GM18511 (cell line): Measurements from ENCODE around the gene SSBP3.
"Not testable (repeated sequence)": the region's sequence is repeated elsewhere in the genome, so short reads cannot be mapped to it uniquely, and the experiment has no call there.

ENCODE experiments used
- ATAC-seq: cut with Tn5 transposase; IDR thresholded peaks from one replicate; pipeline ENCODE4 v1.9.1; 2021; ENCODE audit warnings: mild to moderate bottlenecking, moderate library complexity; ENCODE audit not compliant: unreplicated experiment

The SSBP3 gene

DNA sequence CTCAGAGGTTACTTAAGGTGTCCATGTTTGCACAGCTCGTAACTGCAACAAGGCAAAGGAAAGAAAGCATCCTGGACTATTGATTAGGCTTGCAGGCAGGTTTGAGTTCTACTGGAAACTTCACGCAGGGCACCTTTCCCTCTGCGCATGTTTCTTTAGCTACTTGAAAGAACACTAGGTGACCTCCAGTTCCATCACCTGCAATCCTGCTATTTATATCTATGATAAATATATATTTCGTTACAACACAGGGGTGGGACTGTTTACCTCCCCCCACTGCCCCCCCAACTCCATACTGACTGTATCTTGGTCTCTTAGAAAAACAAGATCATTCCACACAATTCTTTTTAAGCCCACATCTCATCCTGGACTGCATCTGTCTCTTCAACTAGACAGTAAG lies 12.1 kb downstream of the SSBP3 start:
- no peak for ATAC-seq

DNA sequence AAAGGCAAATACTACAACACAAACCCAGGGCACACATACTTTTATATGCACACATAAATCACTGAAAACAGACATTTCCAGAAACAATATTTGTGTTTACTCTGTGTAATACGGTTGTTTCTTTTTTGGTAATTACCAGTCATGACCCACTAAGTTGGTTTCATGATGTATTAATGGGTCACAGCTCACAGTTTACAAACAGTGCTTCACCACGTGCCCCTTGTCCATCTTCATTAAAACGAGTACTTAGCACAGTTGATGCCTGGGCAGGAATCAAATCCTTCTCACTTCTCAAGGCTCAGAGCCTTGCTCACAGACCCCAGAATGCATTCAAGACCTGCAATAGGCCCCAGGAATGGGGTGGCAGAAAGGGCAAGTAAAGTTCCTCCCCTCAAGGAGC lies 13.8 kb downstream of the SSBP3 start:
- no peak for ATAC-seq

DNA sequence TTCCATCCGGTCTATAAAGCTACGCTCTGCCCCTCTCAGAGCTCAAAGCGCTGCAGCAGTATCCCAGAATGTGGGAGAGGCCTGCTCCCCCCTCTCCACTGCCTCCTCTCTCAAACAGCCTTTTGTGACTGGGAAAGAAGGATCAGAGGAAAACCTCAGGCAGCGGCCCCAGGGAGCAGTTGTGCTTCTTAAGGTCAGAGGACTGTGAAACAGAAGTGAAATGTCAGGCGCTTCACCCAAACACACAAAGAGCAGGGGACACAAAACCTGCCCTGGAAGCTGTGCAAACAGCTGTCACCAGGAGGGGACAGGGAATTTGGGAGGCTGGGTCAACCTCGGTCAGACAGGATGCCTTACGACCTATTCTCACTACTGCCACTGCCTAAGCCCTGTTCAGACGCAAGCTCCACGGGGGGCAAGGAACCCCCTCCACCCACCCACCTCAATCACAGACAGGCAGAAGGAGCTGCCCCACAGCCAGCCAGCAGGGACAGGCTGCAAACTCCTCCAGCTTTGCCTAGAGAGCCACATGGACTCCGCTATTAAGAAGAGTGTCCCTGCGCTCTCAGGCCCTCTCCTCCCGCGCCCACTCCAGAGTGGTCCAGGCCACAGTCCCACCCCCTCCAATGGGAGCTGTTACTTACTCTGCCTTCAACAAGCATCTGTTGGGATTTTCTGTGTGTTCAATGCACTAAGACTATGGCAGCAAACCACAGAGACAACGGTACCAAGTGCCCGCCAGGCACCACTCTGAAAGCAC lies 14.6 kb downstream of the SSBP3 start:
- no peak for ATAC-seq

DNA sequence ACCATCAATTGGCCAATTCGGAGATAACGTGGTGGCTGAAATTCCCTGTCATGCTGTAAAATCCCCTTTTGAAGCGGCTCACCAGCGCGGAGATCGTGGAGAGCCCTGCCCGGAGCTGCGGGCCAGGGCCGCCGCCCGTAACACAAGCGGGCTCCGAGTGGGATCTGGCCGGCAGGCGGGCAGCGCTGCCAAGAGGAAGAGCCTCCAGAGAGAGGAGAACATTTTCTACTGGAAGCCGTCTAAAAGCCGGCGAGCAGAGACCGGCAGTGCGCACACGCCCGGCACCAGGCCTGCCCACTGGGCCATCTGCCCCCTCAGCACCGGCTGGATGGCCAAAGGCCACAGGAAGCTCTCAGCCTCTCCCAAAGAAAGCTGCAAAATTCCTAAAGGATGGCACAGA lies 15.5 kb downstream of the SSBP3 start:
- no peak for ATAC-seq

DNA sequence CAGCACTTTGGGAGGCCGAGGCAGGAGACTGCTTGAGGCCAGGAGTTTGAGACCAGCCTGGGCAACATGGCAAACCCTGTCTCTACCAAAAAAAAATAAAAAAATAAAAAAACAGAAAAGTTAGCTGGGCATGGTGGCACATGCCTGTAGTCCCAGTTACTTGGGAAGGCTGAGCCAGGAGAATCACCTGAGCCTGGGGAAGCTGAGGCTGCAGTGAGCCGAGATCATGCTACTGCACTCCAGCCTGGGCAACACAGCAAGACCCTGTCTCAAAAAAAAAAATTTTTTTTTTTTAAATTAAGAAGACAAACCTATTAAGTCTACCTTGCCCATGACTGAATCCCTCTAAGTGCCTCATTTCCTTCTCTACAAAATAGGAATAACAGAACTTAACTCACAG lies 16.6 kb downstream of the SSBP3 start:
- ATAC-seq, result not testable (repeated sequence)

DNA sequence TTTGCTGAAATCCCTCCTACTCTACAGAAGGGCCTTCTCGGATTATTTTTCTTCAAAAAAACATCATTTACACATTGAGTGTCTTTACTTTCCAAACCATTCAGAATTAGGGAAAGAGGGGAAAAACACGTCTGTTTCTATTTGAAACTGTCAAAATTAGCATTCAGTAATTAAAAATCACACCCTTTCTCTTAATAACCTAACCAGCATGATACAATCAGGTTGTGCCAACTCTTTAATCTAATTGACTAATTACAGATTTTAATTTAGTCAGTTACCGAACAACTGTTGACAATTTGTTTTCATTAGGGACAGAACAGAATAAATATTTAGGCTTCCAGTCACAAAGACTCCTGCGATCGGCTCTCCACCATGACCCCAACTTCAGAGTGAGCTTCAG lies 18.8 kb downstream of the SSBP3 start:
- ATAC-seq, result no peak

DNA sequence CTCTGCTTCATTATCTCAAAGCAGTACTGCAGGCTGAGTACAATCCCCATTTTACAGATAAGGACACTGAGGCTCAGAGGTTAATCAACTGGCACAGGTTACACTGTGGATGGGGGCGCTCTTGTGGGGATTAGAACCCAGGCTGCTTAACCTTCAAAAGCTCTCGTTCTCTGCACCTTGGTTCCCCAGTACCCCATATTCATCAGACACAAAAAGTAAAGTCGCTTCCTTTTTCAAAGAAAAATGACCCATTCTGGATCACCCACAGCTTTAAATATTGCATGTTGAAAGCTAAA lies 20.5 kb downstream of the SSBP3 start:
- no peak for ATAC-seq

DNA sequence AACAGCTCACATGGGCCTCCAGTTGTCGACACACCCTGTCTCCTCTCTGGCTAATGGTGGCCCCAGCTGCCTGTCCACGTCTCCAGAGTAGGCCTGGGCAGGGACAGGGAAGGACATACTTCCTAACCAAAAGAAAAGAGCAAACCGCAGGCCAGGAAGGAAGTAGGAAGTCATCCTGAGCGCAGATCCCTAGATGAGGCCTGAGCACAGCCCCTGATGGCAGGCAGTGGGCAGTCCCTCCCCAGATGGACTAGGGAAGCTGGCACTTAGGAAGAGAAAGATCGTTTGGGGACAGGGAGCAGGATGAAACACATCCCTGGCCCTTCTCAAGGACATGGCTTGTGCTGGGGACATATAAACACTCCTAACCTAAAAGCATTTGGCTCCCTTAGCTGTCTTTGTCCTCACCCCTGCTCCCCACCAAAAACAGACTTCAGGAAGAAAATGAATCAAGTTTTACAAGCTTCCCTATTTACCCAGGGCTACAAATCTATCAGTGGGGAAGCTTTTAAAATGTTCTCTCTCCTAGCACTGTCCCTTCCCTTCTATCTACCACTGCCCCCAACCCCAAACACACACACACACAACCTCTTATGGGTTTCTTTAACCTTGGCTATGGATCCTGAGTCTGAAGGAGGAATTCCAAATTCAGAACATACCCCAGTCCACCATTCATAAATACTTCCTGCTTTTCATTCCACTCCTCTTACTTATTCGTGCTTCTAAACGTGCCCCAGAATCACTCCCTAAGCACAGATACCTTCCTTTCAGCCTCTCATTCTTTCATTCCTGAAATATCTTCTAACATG lies 21.1 kb downstream of the SSBP3 start:
- ATAC-seq, result no peak

DNA sequence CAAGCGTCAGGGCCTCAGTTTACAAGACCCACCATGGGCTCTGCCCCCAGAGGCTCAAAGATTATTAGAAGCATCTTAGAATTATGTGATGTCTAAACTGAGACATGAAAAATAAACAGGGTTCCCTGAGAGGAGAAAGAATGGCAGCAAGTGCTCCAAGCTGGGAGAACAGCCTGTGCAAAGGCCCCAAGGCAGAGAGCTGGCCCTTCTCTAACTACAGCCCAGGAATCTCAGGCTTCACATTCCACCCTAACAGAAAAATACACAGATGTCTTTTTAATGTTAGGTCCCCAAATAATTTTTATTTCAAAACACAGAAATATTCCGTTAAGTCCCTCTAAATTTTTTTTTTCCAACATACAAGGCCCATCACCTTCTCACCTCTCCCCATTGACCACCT lies 21.7 kb downstream of the SSBP3 start:
- ATAC-seq, result no peak

DNA sequence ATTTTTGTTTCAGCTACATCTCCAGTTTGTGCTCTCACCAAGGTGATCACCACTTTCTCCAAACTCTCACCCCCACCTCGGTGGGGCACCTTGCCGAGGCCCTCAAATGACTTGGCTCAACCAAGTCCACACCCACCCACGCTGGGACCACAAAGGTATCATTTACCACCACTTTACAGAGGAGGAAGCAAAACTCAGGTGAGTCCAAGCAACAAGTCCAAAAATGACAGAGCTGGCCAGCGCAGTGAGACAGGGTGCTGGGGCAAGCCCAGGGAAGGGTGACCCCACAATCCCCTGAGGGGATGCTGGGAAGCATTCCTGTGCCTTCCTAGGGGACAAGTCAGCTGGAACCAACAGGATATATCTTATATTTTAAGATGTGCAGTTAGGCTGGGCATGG lies 24.7 kb downstream of the SSBP3 start:
- ATAC-seq, result no peak

DNA sequence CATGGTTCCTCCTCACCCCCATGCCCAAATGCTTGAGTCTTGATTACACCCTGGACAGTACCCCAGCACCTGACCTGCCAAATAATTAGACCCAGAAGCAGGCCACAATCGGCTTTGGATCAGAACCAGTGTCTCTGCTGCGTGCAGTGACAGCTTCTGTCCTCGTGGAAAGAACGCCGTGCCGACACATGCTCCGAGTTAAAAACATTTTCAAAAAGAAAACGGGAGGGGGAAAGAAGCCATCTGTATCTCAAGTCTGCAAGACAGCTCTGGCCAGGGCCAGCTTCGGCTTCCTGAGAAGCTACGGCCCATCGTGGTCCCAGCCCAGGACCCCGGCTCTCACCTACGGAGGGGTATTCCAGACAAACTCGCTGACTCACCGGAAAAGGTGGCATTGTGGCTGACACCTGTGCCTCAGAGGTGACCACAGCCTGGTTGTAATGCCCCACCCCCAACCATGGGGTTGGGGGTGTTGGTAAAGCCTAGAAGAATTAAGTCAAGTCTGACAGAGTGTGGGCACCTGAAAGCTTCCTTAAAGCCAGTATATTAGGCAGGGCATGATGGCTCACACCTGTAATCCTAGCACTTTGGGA lies 25.8 kb downstream of the SSBP3 start:
- no peak for ATAC-seq

DNA sequence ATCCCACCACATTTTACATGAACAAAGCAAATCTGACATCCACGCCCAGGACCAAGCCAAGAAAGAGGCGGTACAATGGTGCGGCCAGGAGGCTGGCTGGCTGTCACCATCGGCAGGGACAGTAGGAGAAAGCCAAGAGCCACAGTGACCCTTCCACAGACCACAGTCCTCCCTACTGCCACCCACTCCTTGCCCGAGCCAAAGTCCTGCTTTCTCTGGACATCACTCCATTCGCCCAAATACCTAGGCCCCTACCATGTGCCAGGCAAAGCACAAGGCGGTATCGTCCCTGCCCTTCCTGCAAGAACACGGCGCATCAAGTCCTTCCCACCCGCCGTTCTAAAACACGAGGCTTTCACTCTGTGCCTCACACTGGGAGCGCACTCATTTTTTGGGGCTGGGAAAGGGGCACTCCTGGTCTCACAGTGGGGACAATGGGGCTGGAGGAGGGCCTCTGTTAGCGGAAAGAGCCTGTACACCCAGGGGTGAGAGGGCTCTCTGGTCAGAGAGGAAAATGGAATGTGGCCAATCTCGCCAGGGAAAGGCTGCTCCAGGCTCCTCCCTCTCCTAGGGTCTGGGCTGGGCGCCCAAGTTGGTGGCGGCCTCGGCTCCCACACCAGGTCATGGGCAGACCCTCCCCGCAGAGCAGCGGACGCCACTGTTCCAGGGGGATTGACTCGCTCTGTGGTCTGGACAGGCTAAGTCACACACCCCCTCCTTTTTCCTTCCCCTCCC lies 26.5 kb downstream of the SSBP3 start:
- ATAC-seq, result no peak

DNA sequence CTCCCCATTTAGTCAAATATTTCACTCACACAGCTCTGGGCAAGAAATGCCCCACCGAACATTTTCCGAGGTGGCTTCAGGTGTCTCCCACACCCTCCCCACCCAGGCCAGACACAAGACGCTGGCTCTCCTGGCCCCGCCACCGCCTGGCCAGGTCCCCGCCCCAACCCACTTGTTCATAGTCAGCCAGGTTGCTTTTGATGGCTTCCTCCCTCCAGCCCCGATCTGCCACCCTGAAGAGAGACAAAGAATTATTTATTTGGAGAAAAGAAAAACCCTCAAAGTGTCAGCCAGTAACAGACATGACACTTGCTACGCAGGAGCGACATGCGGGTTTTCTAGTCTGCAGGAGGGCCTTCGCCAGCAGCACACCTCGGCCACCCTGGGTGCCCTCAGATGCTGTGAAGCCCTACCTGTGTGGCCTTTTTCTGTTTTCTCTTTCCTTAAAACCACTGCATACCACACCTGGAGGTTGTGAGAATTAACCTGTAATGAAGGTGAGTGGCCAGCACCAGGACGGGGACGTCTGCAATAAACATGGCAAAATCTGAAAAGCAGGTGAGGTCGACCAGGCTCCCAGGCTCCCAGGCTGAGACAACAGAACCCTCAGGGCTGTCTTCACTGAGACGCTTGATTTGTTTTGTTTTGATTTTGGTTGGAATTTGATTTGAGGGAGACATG lies 27.2 kb downstream of the SSBP3 start:
- no peak for ATAC-seq

DNA sequence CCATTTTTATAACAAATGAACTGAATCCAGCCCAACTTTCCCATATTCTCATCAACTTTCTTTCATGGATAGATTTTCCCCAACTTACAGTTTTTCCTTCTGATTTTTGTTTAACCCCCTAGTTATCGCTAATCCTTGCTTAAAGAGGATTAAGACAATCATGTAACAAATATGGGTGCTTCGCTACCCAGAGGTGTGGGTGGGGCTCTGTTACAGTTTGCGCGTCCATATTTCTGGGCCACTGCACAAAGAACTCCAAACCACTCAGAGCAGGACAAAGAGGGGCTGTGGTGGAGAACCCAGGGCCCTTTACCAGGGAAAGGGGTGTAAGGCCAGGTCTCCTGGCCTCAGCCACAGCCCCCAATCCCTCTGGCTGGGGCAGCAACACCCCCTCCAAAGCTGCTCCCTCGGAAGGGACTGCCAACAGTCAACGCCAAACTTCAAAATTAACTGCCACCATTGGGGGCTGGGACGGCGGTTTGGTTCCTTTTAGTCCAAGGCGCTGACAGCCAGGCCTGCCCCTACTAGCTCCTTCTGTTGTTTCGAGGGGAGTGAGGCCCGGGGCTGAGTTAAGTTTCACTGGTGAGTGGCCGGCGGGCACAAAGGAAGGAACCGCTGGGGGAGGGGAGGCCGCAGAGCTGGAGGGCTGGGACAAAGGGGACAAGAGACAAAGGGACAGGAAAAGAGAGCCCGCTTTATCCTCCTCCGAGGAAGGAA lies 27.9 kb downstream of the SSBP3 start:
- no peak for ATAC-seq

DNA sequence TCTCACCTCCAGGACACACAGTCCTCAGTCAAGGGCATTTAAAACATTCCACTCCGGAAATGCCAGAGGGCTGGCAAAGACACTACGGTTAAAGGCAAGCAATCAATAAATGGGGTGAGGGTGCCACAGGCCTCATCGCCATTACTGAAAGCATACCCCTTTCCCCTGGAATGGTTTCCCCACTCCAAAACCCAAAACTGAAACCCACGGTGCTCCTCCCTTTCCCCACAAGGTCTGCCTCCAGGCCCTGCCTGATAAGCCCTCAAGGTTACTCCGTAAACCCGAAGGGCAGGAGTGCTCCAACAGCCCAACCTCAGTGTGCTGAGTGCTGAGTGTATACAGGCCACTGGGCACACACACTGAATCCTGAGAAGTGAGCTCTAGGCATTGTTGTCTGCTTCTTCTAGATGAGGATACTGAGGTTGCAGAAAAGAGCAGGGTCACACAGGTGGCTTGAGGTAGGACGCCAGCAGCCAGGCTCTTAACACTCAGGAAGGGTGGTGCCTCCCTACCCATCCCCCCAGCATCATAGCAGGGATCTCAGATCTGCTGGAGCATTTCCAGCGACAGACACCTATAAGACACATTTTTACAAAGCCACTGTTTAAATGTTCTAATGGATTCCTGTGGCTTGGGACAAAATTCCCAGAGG lies 29.0 kb downstream of the SSBP3 start:
- no peak for ATAC-seq

DNA sequence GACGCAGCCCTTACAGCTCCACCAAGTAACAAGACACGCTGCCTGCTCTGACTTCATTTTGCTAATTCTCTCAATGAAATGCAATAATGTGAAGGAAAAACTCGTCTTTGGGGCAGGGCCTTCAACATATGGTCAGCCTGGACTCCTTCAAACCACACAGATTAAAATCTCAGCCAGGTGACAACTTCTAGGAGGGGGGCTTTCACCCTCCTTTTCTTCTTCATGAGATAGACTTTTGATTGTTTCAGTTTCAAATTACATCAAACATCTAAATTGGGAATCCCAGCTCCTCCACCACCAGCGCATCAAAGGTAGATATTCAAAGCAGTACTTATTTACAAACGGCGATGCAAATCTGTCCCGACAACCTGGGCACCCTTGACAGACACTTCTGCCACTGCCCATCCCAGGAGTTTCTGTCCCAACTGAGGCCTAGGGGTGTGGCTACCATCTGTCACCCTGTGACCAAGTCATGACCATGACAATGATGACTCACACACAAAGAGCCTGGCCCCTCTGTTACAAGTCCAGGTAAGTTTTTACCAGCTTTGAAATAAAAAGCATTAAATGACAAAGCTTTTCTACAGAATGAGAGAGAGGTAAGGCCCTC lies 29.7 kb downstream of the SSBP3 start:
- peak; percentile 66 for ATAC-seq

DNA sequence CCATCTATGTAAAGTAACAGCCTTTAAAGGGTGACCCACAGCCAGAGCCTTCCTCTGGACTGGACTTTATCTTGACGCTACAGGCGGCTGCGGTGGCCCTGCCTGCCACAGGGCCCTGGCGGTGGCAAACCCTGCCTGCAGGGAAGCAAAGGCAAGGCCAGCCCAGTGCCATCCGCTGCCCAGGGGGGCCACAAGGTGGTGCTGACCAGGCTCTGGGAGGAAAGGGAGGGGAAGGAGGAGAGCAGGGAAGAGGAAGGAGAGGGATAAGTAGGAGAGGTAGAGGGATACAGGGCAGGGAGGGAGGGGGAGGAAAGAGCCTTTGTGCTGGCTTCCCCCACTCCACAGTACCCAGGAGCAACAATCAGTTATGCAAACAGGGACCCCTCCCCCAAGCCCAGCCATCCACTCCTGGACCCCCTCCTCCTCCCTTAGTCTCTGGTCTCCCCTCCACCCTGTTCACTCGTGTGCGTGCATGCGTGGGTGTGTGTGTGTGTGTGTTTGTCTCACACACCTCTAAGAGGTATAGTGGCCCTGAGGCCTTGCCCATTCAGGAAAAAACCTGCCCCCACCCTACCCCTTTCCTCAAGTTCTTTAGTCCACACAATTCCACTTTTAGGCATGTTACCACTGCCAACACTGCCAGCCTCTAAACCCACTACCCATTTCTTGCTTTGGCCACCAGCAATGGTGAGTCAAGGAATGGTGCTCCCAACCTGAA lies 30.3 kb downstream of the SSBP3 start:
- ATAC-seq, result no peak

DNA sequence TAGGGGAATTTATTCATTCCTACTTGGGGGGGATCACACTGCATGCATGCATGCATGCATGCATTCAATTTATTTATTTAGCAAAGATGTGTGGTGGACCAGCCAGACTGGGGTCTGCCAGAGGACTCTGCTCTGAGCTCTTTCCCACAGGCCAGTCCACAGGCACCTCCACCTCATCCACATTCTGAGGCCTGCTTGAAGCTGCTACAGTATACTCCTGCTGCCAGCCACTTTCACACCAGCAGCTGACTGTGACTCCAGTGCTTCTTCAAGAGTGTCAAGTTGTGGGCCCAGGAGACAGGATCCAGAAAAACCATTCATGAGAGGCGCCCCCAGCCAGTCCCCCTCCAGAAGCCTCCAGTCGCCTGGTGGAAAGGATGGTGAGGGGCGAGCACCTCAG lies 30.9 kb downstream of the SSBP3 start:
- ATAC-seq, result no peak

DNA sequence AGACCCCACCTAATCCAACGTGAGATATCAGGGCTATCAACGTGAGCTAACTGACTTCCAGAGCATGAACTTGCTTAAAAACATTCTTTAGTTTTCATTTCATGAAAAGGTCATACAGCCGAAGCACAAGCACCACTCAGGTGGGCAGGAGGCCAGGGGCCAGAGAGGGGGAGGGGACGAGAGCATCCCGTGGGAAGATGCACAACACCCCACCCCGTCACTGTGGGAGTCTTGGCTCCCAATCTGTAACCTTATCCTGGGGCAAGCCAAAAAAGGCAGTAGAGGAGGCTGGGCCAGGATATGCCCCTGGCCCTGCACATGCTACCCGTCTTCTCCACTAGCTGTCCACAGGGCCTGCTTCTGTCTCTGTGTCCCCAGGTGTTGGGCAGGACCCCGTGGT lies 31.4 kb downstream of the SSBP3 start:
- ATAC-seq, result no peak
